Nephron progenitor cell (in vitro differentiated cells): ENCODE measurements around the gene KCNQ1.

Source experiments
- DNase-seq: peaks from one replicate; pipeline ENCODE4 v3.0.0; 2021
- H3K27ac Mint-ChIP-seq: 2 replicates; pipeline ENCODE4 v1.8.0; 2021; ENCODE audit warnings: mild to moderate bottlenecking, moderate library complexity, mixed read lengths
- H3K27me3 Mint-ChIP-seq: 2 replicates; pipeline ENCODE4 v1.8.0; 2021; ENCODE audit warnings: mild to moderate bottlenecking, low read depth, mixed read lengths; ENCODE audit not compliant: poor library complexity
- H3K36me3 Mint-ChIP-seq: 2 replicates; pipeline ENCODE4 v1.8.0; 2021; ENCODE audit warnings: low read depth, mixed read lengths
- H3K4me1 Mint-ChIP-seq: 2 replicates; pipeline ENCODE4 v1.8.0; 2021; ENCODE audit warnings: mixed read lengths
- H3K4me3 Mint-ChIP-seq: 2 replicates; pipeline ENCODE4 v1.8.0; 2021; ENCODE audit warnings: mild to moderate bottlenecking, moderate library complexity, mixed read lengths
- H3K9me3 Mint-ChIP-seq: 2 replicates; pipeline ENCODE4 v1.8.0; 2021; ENCODE audit warnings: mild to moderate bottlenecking, moderate library complexity, mixed read lengths
- TF ChIP-seq, protein P1 (sequence below): fragments of 200-600 bp; sonication (generic); IDR thresholded peaks from 2 replicates; pipeline ENCODE4 v1.5.0; 2021; ENCODE audit warnings: antibody characterized with exemption

KCNQ1 gene

DNA sequence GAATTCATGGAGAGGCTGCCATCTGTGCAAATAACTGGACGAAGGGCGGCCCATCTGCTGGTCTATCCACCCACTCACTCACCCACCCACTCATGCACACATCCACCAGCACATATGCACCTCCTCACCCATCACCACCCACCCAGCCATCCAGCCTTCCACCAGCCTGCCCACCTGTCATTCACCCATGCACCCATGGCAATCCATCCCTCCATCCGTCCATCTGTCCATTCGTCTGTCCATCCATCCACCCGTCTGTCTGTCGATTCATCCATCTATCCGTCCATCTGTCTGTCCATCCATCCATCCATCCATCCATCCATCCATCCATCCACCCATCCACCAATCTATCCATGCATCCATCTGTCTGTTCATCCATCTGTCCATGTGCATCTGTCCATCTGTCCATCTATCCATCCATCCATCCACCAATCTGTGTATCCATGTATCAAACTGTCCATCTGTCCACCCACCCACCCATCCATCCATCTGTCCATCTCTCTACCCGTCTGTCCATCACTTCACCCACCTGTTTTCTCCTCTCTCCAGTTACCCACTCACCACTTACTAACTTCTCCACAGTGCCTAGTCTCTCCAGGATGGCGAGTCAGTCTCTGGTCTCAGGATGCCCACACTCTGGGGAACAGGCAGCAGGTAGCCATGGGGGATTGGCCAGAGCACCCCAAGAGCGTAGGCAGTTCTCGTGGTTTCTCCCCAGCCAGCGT is 9.4 kb upstream of the KCNQ1 start:
- Mint-ChIP-seq H3K36me3 (no peaks in the 10 kb centered on the region), H3K4me1 (no peaks in the 10 kb centered on the region)

DNA sequence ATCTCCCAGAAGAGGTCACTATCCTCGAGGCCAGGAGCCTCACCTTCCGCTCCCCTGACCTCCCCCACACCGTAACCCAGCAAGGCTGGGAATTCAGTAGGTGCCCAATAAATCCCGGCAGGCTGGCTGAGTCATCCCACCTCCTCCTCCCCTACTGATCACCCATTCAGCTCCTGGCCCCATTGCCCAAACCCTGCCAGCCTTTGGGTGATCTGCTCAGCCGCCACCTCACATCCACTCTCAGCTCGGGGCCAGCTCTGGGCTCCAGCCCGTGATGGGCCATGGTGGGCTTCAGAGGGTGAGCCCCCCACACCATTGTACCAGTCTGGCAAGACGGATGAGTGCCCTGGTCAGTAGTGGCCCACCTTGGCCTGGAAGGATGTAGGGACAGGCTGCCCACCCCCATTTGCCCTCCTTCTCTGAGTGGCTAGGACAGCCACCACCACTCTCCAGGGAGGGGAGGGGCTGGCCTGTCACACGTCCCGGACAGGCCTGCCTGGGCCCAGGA is 8.7 kb upstream of the KCNQ1 start:
- no peaks in the 10 kb centered on the region for H3K9me3 Mint-ChIP-seq
- peaks cover 40% of the 10 kb centered on the region for H3K27me3 Mint-ChIP-seq
- H3K4me3 Mint-ChIP-seq = no peak overlapping the region
- no peaks in the 10 kb centered on the region for H3K4me1 Mint-ChIP-seq
- no peaks in the 10 kb centered on the region for H3K36me3 Mint-ChIP-seq
- TF ChIP-seq, protein P1, sequence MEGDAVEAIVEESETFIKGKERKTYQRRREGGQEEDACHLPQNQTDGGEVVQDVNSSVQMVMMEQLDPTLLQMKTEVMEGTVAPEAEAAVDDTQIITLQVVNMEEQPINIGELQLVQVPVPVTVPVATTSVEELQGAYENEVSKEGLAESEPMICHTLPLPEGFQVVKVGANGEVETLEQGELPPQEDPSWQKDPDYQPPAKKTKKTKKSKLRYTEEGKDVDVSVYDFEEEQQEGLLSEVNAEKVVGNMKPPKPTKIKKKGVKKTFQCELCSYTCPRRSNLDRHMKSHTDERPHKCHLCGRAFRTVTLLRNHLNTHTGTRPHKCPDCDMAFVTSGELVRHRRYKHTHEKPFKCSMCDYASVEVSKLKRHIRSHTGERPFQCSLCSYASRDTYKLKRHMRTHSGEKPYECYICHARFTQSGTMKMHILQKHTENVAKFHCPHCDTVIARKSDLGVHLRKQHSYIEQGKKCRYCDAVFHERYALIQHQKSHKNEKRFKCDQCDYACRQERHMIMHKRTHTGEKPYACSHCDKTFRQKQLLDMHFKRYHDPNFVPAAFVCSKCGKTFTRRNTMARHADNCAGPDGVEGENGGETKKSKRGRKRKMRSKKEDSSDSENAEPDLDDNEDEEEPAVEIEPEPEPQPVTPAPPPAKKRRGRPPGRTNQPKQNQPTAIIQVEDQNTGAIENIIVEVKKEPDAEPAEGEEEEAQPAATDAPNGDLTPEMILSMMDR = no peak
- DNase-seq = no peak
- H3K27ac Mint-ChIP-seq = no peak overlapping the region

More for the DNA sequence above, 9.4 kb upstream of the KCNQ1 start:
- TF ChIP-seq, protein P1 = no peak
- H3K27me3 Mint-ChIP-seq = peaks cover 34% of the 10 kb centered on the region
- H3K27ac Mint-ChIP-seq = no peak overlapping the region
- H3K9me3 Mint-ChIP-seq = no peaks in the 10 kb centered on the region
- no peak for DNase-seq
- H3K4me3 Mint-ChIP-seq = no peak overlapping the region

DNA sequence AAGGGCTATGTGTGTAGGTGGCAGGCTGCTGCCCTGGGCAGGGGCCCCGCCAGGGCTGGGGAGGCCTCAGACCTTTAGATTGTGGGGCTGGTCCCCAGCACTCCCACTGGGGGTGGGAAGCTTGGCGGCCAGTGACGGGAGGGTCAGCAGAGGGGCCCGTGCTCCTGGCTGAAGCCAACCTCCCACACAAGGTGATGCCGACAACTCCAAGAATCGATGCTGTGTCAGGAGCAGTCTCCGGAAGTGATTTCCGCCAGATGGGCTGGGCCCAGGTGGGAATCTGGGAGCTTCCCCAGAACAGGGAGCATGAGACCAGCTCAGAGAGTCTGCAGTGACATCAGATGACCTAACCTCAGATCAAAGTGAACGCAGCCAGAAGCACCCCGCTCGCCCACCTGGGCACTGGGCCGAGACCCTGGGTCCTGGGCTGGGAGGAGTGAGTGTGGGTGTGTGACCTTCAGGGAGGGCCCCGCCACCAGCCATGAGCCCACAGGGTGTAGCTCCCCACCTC is 8.2 kb upstream of the KCNQ1 start:
- DNase-seq = peak; percentile 4
- peaks cover 45% of the 10 kb centered on the region for H3K27me3 Mint-ChIP-seq
- no peak overlapping the region for H3K27ac Mint-ChIP-seq
- H3K4me1 Mint-ChIP-seq = no peaks in the 10 kb centered on the region
- no peaks in the 10 kb centered on the region for H3K9me3 Mint-ChIP-seq
- H3K4me3 Mint-ChIP-seq = no peak overlapping the region
- TF ChIP-seq, protein P1 = no peak
- H3K36me3 Mint-ChIP-seq = no peaks in the 10 kb centered on the region

DNA sequence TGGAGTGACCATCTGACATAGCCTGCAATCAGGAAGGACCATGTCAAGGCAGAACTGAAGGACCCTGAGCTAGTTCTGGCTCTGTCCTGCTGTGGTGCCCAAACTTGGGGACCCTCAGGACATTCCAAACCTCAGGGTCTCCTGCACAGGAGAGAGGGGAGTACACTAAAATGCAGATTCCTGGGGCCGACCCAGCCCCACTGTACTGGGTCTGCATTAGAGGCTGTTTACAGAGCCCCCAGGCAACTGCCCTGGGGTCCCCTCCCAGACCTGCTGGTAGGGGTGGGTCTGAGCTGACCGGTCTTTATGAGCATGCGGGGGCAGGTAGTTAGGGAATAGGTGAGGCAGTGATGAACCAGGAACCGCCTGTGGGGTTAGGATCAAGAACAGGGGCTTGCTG is 7.3 kb upstream of the KCNQ1 start:
- no peak overlapping the region for H3K4me3 Mint-ChIP-seq

DNA sequence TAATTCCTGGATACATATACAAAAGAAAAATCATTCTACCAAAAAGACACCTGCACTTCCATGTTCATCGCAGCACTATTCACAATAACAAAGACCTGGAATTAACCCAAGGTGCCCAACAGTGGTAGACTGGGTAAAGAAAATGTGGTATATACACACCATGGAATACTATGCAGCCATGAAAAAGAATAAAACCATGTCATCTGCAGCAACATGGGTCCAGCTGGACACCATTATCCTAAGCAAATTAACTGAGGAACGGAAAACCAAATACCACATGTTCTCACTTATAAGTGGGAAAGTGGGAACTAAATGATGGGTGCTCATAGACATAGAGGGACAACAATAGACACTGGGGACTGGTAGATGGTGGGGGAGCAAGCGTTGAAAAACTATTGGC is 5.0 kb upstream of the KCNQ1 start:
- Mint-ChIP-seq H3K4me1 (no peaks in the 10 kb centered on the region), H3K9me3 (peaks cover 20% of the 10 kb centered on the region), H3K36me3 (no peaks in the 10 kb centered on the region), H3K27me3 (peaks cover 73% of the 10 kb centered on the region), H3K27ac (no peak overlapping the region), H3K4me3 (no peak overlapping the region)
- no peak for DNase-seq
- TF ChIP-seq, protein P1 = no peak

More for the DNA sequence above, 7.3 kb upstream of the KCNQ1 start:
- Mint-ChIP-seq H3K27me3 (peaks cover 55% of the 10 kb centered on the region), H3K9me3 (peaks cover 9% of the 10 kb centered on the region), H3K27ac (no peak overlapping the region), H3K36me3 (no peaks in the 10 kb centered on the region), H3K4me1 (no peaks in the 10 kb centered on the region)
- DNase-seq = no peak
- TF ChIP-seq, protein P1 = no peak

DNA sequence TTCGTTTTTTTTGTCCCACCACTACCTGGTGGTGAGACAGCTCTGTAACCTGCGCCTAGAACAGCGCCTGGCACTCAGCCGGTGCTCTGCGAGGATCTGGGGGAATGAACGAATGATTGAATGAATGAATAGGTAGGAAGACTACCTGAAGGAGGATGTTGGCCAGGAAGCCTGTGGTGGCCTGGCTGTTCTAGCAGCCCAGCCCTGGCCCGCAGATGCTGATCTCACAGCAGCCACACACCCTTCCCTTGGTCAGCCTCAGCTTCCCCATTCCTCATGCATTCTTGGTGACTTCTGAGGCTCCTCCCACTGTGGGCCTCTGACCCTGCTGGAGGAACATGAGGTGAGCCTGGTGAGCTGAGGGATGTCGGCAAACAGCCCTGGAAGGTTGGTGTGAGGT is 4.2 kb upstream of the KCNQ1 start:
- DNase-seq = no peak
- no peaks in the 10 kb centered on the region for H3K36me3 Mint-ChIP-seq
- peaks cover 3% of the 10 kb centered on the region for H3K4me1 Mint-ChIP-seq
- peaks cover 20% of the 10 kb centered on the region for H3K9me3 Mint-ChIP-seq
- no peak overlapping the region for H3K4me3 Mint-ChIP-seq
- TF ChIP-seq, protein P1 = no peak
- no peak overlapping the region for H3K27ac Mint-ChIP-seq
- peaks cover 78% of the 10 kb centered on the region for H3K27me3 Mint-ChIP-seq
